ENCODE measurements around the gene ROBO1. TPM values are rescaled to one million over a fixed set of nuclear protein-coding genes. Genes with fewer than 3 reads are reported as not detected.

ROBO1 gene
- total and polyA plus RNA-seq, 2 donors (not counting 3 experiments of a cell fraction or from before 2014, with no cell fraction given): 5.9 to 14.2 TPM

GRCh38 chr3:79672731-79673130 is 95.1 kb downstream of the ROBO1 start:
- H3K27me3 ChIP-seq (ENCODE audit: control insufficient read depth in 2 of 2, insufficient read depth in 2 of 2, low read length in 2 of 2): no peaks in the 10 kb centered on the region
- FAIRE-seq (no peak), DNase-seq (ENCODE audit: low read depth, low spot score) (no peak)
- no peaks in the 10 kb centered on the region for H3K4me1 ChIP-seq (ENCODE audit: control insufficient read depth, extremely low read depth, insufficient read depth, low read length)
- no peaks in the 10 kb centered on the region for H3K79me2 ChIP-seq (ENCODE audit: control insufficient read depth, insufficient read depth, low read length)
- no peaks in the 10 kb centered on the region for H4K20me1 ChIP-seq (replicated peaks; ENCODE audit: control insufficient read depth, extremely low read depth, insufficient read depth, low read length)
- ChIA-PET CTCF (no interaction called here), POLR2A (no interaction called here)
- no peaks in the 10 kb centered on the region for H3K36me3 ChIP-seq (ENCODE audit: control insufficient read depth in 2 of 2, extremely low read depth in 1 of 2, insufficient read depth in 2 of 2, low read length in 2 of 2)
- TF ChIP-seq MYC (IDR thresholded peaks at IDR 0.05; ENCODE audit: low read depth, low read length): no peak
- no peak for TF ChIP-seq MAX (IDR thresholded peaks at IDR 0.05; ENCODE audit: insufficient read depth, insufficient read length)
- TF ChIP-seq FOS (IDR thresholded peaks at IDR 0.05; ENCODE audit: borderline replicate concordance, insufficient read depth, low read length): no peak
- no peak for TF ChIP-seq EZH2 (IDR thresholded peaks at IDR 0.05; ENCODE audit: borderline replicate concordance, low read depth, low read length, severe bottlenecking)
- dilution Hi-C loops (cut with MboI; ENCODE audit: extremely low pct_ligation_motif_present, low sequenced_read_pairs): no loop called here
- intact Hi-C loops (cut with micrococcal nuclease): no loop called here
- no TSS peak for BruUV-seq (replicated peaks)
- no peak overlapping the region for H3K4me2 ChIP-seq (ENCODE audit: insufficient read depth, low read length)
- H3K4me3 ChIP-seq (replicated peaks in 1 of 3; ENCODE audit: insufficient read depth in 1 of 3, low read depth in 1 of 3, low read length in 3 of 3): no peak overlapping the region
- H3K27ac ChIP-seq (ENCODE audit: insufficient read depth, low read depth, low read length): no peak overlapping the region
- no peaks in the 10 kb centered on the region for H3K9me3 ChIP-seq (replicated peaks; ENCODE audit: control insufficient read depth, insufficient read depth, low read length)
- H3K9me1 ChIP-seq (replicated peaks; ENCODE audit: control insufficient read depth, extremely low read depth, insufficient read depth, low read length): no peaks in the 10 kb centered on the region
- no peak overlapping the region for H3K9ac ChIP-seq (replicated peaks; ENCODE audit: extremely low read depth, insufficient read depth, low read length)
- no peak overlapping the region for H2AFZ ChIP-seq (ENCODE audit: low read depth, low read length)

GRCh38 chr3:79672075-79672474 is 95.7 kb downstream of the ROBO1 start:
- H3K27me3 ChIP-seq (ENCODE audit: control insufficient read depth in 2 of 2, insufficient read depth in 2 of 2, low read length in 2 of 2): no peaks in the 10 kb centered on the region
- H3K4me1 ChIP-seq (ENCODE audit: control insufficient read depth, extremely low read depth, insufficient read depth, low read length): no peaks in the 10 kb centered on the region
- FAIRE-seq: no peak
- no peaks in the 10 kb centered on the region for H3K36me3 ChIP-seq (ENCODE audit: control insufficient read depth in 2 of 2, extremely low read depth in 1 of 2, insufficient read depth in 2 of 2, low read length in 2 of 2)
- intact Hi-C loops (cut with micrococcal nuclease): no loop called here
- H3K9ac ChIP-seq (replicated peaks; ENCODE audit: extremely low read depth, insufficient read depth, low read length): no peak overlapping the region
- BruUV-seq (replicated peaks): no TSS peak
- H3K9me1 ChIP-seq (replicated peaks; ENCODE audit: control insufficient read depth, extremely low read depth, insufficient read depth, low read length): no peaks in the 10 kb centered on the region
- H3K4me3 ChIP-seq (replicated peaks in 1 of 3; ENCODE audit: insufficient read depth in 1 of 3, low read depth in 1 of 3, low read length in 3 of 3): no peak overlapping the region
- no peak overlapping the region for H2AFZ ChIP-seq (ENCODE audit: low read depth, low read length)
- TF ChIP-seq MAX (IDR thresholded peaks at IDR 0.05; ENCODE audit: insufficient read depth, insufficient read length): no peak
- no peak for TF ChIP-seq FOS (IDR thresholded peaks at IDR 0.05; ENCODE audit: borderline replicate concordance, insufficient read depth, low read length)
- no peak for TF ChIP-seq JUN (IDR thresholded peaks at IDR 0.05; ENCODE audit: borderline replicate concordance, insufficient read depth, insufficient read length, low read depth)
- no peak for TF ChIP-seq POLR2A (IDR thresholded peaks at IDR 0.05; ENCODE audit: low read depth, low read length)
- TF ChIP-seq MYC (IDR thresholded peaks at IDR 0.05; ENCODE audit: low read depth, low read length): no peak
- TF ChIP-seq CTCF (IDR thresholded peaks at IDR 0.05; ENCODE audit: extremely low read depth in 1 of 2, insufficient read depth in 1 of 2, low read depth in 1 of 2, low read length in 2 of 2): no peak
- no peak for TF ChIP-seq GATA2 (IDR thresholded peaks at IDR 0.05; ENCODE audit: insufficient read depth, insufficient read length, low read depth, low read length)
- no peak for TF ChIP-seq EZH2 (IDR thresholded peaks at IDR 0.05; ENCODE audit: borderline replicate concordance, low read depth, low read length, severe bottlenecking)
- no peak for TF ChIP-seq POLR2AphosphoS5 (IDR thresholded peaks at IDR 0.05; ENCODE audit: insufficient read depth, low read depth, low read length)
- H3K9me3 ChIP-seq (replicated peaks; ENCODE audit: control insufficient read depth, insufficient read depth, low read length): no peaks in the 10 kb centered on the region
- no peak overlapping the region for H3K4me2 ChIP-seq (ENCODE audit: insufficient read depth, low read length)
- no peaks in the 10 kb centered on the region for H3K79me2 ChIP-seq (ENCODE audit: control insufficient read depth, insufficient read depth, low read length)
- H4K20me1 ChIP-seq (replicated peaks; ENCODE audit: control insufficient read depth, extremely low read depth, insufficient read depth, low read length): no peaks in the 10 kb centered on the region
- CTCF ChIA-PET: no interaction called here
- DNase-seq (ENCODE audit: low read depth, low spot score): no peak
- no peak overlapping the region for H3K27ac ChIP-seq (ENCODE audit: insufficient read depth, low read depth, low read length)
- dilution Hi-C loops (cut with MboI; ENCODE audit: extremely low pct_ligation_motif_present, low sequenced_read_pairs): no loop called here
- POLR2A ChIA-PET: no interaction called here

All from endothelial cell of umbilical vein (primary cell).